ENCODE results near the gene TRPM4. TPM values are rescaled to one million over a fixed set of nuclear protein-coding genes. Genes with fewer than 3 reads are reported as not detected.
A peak's percentile ranks its signal among the peaks of the same experiment; 100 is the strongest.

TRPM4 gene
- total and polyA plus RNA-seq, 2 donors (not counting 3 experiments of a cell fraction or from before 2014, with no cell fraction given) = 17.6 to 38.9 TPM

DNA sequence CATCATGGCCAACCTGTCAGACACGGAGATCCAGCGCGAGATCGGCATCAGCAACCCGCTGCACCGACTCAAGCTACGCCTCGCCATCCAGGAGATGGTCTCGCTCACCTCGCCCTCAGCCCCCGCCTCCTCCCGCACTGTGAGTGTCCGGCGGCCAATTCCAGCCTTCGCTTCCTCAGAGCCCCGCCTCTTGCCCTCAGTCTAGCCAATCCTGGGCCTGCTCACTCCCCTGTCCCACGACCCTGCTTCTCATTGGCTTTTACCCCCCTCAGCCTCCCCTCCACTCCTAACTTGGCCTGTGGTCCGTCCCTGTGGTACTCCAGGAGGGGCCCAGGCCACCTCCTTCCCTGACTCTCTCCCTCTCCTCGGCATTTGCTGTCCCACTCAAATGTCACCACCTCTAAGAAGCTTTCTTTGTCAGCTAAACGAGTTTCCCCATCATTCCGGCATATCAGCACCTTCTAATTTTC lies 14.7 kb upstream of the TRPM4 start:
- ChIA-PET CTCF (interaction anchor here (0.8 to 2.1 kb wide), 7 partner anchors 9 to 56 kb away, joined by 3 to 11 read pairs (median 3); partner anchors contain the start of gene LIN7B), POLR2A (interaction anchor here (0.6 to 0.7 kb wide), 2 partner anchors 9 to 20 kb away, joined by 4 to 5 read pairs; no protein-coding TSS in a partner anchor)
- Histone ChIP-seq H3K4me3 (replicated peaks in 1 of 3; ENCODE audit: insufficient read depth in 1 of 3, low read depth in 1 of 3, low read length in 3 of 3) (peak overlapping the region in 2 of 3 experiments; percentile 31 to 47), H3K4me2 (ENCODE audit: insufficient read depth, low read length) (peak overlapping the region; percentile 29), H3K79me2 (ENCODE audit: control insufficient read depth, insufficient read depth, low read length) (no peaks in the 10 kb centered on the region), H3K27me3 (ENCODE audit: control insufficient read depth in 2 of 2, insufficient read depth in 2 of 2, low read length in 2 of 2) (peaks cover 0 to 4% of the 10 kb centered on the region in 2 experiments), H2AFZ (ENCODE audit: low read depth, low read length) (peak overlapping the region; percentile 94), H3K27ac (ENCODE audit: insufficient read depth, low read depth, low read length) (no peak overlapping the region), H3K4me1 (ENCODE audit: control insufficient read depth, extremely low read depth, insufficient read depth, low read length) (peaks cover 5% of the 10 kb centered on the region), H3K9me3 (replicated peaks; ENCODE audit: control insufficient read depth, insufficient read depth, low read length) (no peaks in the 10 kb centered on the region), H3K36me3 (ENCODE audit: control insufficient read depth in 2 of 2, extremely low read depth in 1 of 2, insufficient read depth in 2 of 2, low read length in 2 of 2) (no peaks in the 10 kb centered on the region), H3K9me1 (replicated peaks; ENCODE audit: control insufficient read depth, extremely low read depth, insufficient read depth, low read length) (no peaks in the 10 kb centered on the region), H4K20me1 (replicated peaks; ENCODE audit: control insufficient read depth, extremely low read depth, insufficient read depth, low read length) (no peaks in the 10 kb centered on the region), H3K9ac (replicated peaks; ENCODE audit: extremely low read depth, insufficient read depth, low read length) (no peak overlapping the region)
- TF ChIP-seq GATA2 (IDR thresholded peaks at IDR 0.05; ENCODE audit: insufficient read depth, insufficient read length, low read depth, low read length) (no peak), POLR2A (IDR thresholded peaks at IDR 0.05; ENCODE audit: low read depth, low read length) (peak; percentile 54)
- peak; percentile 95 for FAIRE-seq
- intact Hi-C loops (cut with micrococcal nuclease) (loop anchor here (2.0 kb wide), 1 partner anchor 14 kb away; no protein-coding TSS in a partner anchor), dilution Hi-C loops (cut with MboI; ENCODE audit: extremely low pct_ligation_motif_present, low sequenced_read_pairs) (no loop called here)
- peak; percentile 92 for DNase-seq (ENCODE audit: low read depth, low spot score)
- BruUV-seq (replicated peaks) = no TSS peak

DNA sequence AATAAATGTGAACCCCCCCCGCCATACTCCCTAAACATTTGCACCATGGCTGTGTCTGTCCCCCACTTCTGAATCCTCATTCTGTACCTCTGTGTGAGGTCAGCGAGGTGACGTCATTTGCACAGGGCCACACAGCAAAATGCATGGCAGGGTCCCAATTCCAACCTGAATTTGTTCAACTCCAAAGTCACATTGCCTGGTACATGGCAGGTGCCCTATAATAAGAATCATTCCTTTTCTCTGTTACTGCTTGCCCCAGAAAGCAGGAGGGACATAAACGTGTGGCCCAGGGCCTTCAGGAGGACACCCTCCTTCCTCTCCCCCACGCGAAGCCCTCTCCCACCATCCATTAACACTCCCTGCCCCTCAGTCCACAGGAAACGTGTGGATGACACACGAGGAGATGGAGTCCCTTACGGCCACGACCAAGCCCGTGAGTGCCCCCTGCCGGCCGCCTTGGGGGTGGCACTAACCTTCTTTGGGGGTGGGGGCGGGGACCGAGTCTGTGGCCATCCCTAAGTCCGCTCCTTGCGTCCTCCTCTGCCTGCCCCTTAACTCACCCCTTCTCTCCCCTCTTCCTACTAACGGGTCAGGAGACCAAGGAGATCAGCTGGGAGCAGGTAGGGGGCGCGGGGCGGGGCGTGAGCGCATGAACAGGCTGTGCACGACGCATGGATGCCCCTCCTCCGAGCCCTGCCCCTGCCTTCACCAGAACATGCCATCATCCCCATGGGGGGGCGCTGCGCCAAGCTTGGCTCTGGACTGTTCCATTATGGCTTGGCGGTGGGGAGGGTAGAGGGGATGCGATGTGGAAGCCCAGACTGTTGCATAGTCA lies 11.8 kb upstream of the TRPM4 start:
- Histone ChIP-seq H3K36me3 (ENCODE audit: control insufficient read depth in 2 of 2, extremely low read depth in 1 of 2, insufficient read depth in 2 of 2, low read length in 2 of 2) (no peaks in the 10 kb centered on the region), H3K9ac (replicated peaks; ENCODE audit: extremely low read depth, insufficient read depth, low read length) (no peak overlapping the region), H3K4me3 (replicated peaks in 1 of 3; ENCODE audit: insufficient read depth in 1 of 3, low read depth in 1 of 3, low read length in 3 of 3) (no peak overlapping the region), H4K20me1 (replicated peaks; ENCODE audit: control insufficient read depth, extremely low read depth, insufficient read depth, low read length) (no peaks in the 10 kb centered on the region), H2AFZ (ENCODE audit: low read depth, low read length) (peak overlapping the region; percentile 84), H3K79me2 (ENCODE audit: control insufficient read depth, insufficient read depth, low read length) (no peaks in the 10 kb centered on the region), H3K9me1 (replicated peaks; ENCODE audit: control insufficient read depth, extremely low read depth, insufficient read depth, low read length) (no peaks in the 10 kb centered on the region), H3K27ac (ENCODE audit: insufficient read depth, low read depth, low read length) (no peak overlapping the region), H3K4me1 (ENCODE audit: control insufficient read depth, extremely low read depth, insufficient read depth, low read length) (peaks cover 24% of the 10 kb centered on the region), H3K4me2 (ENCODE audit: insufficient read depth, low read length) (no peak overlapping the region), H3K27me3 (ENCODE audit: control insufficient read depth in 2 of 2, insufficient read depth in 2 of 2, low read length in 2 of 2) (peaks cover 0 to 5% of the 10 kb centered on the region in 2 experiments), H3K9me3 (replicated peaks; ENCODE audit: control insufficient read depth, insufficient read depth, low read length) (no peaks in the 10 kb centered on the region)
- no peak for TF ChIP-seq MYC (IDR thresholded peaks at IDR 0.05; ENCODE audit: low read depth, low read length)
- no peak for TF ChIP-seq EZH2 (IDR thresholded peaks at IDR 0.05; ENCODE audit: borderline replicate concordance, low read depth, low read length, severe bottlenecking)
- no peak for TF ChIP-seq POLR2A (IDR thresholded peaks at IDR 0.05; ENCODE audit: low read depth, low read length)
- TF ChIP-seq, protein P1, sequence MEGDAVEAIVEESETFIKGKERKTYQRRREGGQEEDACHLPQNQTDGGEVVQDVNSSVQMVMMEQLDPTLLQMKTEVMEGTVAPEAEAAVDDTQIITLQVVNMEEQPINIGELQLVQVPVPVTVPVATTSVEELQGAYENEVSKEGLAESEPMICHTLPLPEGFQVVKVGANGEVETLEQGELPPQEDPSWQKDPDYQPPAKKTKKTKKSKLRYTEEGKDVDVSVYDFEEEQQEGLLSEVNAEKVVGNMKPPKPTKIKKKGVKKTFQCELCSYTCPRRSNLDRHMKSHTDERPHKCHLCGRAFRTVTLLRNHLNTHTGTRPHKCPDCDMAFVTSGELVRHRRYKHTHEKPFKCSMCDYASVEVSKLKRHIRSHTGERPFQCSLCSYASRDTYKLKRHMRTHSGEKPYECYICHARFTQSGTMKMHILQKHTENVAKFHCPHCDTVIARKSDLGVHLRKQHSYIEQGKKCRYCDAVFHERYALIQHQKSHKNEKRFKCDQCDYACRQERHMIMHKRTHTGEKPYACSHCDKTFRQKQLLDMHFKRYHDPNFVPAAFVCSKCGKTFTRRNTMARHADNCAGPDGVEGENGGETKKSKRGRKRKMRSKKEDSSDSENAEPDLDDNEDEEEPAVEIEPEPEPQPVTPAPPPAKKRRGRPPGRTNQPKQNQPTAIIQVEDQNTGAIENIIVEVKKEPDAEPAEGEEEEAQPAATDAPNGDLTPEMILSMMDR (IDR thresholded peaks at IDR 0.05; ENCODE audit: extremely low read depth in 1 of 2, insufficient read depth in 1 of 2, low read depth in 1 of 2, low read length in 2 of 2) = peak; percentile 75 to 96
- TF ChIP-seq, protein P2, sequence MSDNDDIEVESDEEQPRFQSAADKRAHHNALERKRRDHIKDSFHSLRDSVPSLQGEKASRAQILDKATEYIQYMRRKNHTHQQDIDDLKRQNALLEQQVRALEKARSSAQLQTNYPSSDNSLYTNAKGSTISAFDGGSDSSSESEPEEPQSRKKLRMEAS (IDR thresholded peaks at IDR 0.05; ENCODE audit: insufficient read depth, insufficient read length) = no peak
- TF ChIP-seq FOS (IDR thresholded peaks at IDR 0.05; ENCODE audit: borderline replicate concordance, insufficient read depth, low read length) = no peak
- TF ChIP-seq GATA2 (IDR thresholded peaks at IDR 0.05; ENCODE audit: insufficient read depth, insufficient read length, low read depth, low read length) = no peak
- TF ChIP-seq POLR2AphosphoS5 (IDR thresholded peaks at IDR 0.05; ENCODE audit: insufficient read depth, low read depth, low read length) = peak; percentile 18
- TF ChIP-seq JUN (IDR thresholded peaks at IDR 0.05; ENCODE audit: borderline replicate concordance, insufficient read depth, insufficient read length, low read depth) = no peak
- CTCF ChIA-PET = interaction anchor here (0.7 to 5.1 kb wide), 23 partner anchors 9 to 146 kb away, joined by 3 to 56 read pairs (median 6); partner anchors contain the start of genes HRC, LIN7B, PPFIA3 and TRPM4
- POLR2A ChIA-PET = interaction anchor here (0.5 to 0.7 kb wide), 2 partner anchors 50 to 137 kb away, joined by 4 to 8 read pairs; no protein-coding TSS in a partner anchor
- FAIRE-seq (peak; percentile 38), DNase-seq (ENCODE audit: low read depth, low spot score) (peak; percentile 77)
- BruUV-seq (replicated peaks) = no TSS peak
- intact Hi-C loops (cut with micrococcal nuclease) (loop anchor here (1.0 kb wide), 2 partner anchors 47 to 71 kb away; no protein-coding TSS in a partner anchor), dilution Hi-C loops (cut with MboI; ENCODE audit: extremely low pct_ligation_motif_present, low sequenced_read_pairs) (no loop called here)

Data from endothelial cell of umbilical vein (primary cell).